ENCODE data around the gene BEX2.
"Not testable (repeated sequence)": the region's sequence is repeated elsewhere in the genome, so short reads cannot be mapped to it uniquely, and the experiment has no call there.

The BEX2 gene

DNA sequence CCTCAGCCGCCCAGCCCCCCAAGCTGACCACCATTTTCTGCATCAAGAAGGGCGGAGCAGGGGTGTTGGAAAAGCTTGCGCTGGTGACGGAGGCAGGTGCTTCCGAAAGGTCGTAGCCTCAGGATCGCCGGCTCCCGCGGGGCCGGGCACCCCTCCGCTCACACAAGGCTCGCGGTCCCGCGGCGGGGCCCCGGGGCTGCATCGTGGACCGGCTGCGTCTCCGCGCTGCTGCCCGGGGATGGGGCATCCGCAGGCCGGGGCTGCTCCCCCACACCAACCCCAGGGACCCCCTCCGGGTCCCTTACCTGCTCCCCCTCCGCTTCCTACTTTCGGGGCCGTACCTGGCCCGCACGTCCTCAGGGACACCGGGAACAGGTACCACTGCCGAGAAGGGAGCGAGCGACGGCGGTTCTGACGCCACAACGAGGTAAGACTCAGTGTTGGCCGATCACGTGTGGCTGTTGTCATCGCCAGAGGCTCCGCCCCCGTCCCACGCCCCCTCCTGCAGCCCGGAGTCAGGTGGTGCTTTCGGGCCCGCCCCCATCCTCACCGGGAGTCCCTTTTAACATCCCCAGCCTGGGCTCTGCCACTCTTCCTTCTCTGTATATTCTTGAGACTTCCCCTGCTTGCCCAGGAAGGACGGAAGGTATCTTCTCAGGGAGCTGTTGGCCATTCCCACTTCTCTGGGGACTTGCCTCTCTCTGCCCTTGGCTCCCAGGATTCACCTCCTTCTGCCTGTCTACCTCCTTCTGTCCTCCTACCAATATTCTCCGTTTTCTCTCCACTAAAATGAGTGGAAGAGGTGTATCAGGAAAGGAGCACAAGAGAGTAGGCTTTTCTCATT lies at the start of gene BEX2:
Gene BEX2 (minus strand): TSS at position 436 of the 844 bp plus-strand sequence. CDS start 1,014 bp downstream, outside the sequence.
- peak; percentile 0 for DNase-seq

DNA sequence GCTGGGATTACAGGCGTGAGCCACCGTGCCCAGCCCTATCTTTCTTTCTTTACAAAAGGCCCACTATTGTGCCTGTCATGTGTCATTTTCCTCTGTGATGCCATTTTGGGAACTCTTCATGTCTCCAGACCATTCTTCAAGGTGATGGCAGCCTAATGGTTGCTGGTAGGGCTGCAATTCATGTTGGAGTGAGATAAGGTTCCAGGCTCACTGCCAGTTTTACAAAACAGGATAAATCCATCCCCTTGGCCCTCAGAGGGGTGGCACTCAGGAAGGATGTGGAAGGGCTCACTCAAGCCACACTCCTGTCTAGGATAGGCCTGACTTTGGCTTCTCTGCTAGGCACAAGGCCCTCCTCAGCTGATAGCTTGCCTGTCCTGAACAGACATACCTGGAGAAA lies 49.3 kb upstream of the BEX2 start:
- DNase-seq = no peak

DNA sequence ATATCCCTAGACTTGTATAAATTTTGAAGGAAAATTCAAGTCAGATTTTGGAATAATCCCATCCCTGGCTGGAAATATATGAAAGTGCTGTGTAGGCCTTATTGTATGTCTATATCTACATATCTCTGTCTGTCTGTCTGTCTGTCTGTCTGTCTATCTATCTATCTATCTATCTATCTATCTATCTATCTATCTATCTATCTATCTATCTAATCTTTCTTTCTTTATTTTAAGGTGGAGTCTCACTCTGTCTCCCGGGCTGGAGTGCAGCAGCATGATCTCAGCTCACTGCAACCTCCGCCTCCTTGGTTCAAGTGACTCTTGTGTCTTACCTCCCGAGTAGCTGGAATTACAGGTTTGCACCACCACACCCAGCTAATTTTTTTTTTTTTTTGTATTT lies 48.8 kb upstream of the BEX2 start:
- not testable (repeated sequence) for DNase-seq

DNA sequence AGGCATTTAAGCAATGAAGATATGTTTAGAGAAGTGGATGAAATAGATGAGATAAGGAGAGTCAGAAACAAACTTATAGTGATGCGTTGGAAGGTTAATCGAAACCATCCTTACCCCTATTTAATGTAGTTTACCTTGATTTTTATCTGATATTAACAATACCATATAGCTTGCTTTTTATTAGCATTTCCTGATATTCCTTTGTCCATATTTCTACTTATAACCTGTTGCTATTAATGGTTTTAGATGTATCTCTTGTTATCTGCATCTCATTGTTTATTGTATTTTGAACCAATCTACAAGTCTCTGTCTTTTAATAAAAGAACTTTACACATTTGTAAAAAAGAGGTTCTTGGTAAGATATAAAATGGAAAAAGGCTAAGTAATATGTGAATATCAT lies 47.1 kb upstream of the BEX2 start:
- no peak for DNase-seq

DNA sequence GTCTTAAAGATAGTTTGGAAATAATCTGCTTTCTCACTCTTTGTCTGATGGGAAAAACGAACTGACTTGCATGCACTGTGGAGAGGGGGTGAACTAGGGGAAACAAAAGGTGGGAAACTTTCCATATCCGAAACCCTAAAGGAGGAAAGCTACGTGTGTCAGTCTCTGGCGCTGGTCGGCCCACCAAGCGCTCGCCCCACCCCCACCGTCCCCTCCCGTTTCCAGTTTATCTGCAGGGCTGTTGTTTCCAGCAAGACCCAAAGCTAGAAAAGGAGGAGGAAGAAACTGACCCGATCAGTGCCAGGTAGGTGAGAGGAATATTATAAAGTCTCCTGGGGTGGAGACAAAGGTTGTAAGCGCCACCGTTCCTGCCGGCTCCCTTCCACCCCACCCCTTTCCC lies 46.1 kb upstream of the BEX2 start:
- no peak for DNase-seq

DNA sequence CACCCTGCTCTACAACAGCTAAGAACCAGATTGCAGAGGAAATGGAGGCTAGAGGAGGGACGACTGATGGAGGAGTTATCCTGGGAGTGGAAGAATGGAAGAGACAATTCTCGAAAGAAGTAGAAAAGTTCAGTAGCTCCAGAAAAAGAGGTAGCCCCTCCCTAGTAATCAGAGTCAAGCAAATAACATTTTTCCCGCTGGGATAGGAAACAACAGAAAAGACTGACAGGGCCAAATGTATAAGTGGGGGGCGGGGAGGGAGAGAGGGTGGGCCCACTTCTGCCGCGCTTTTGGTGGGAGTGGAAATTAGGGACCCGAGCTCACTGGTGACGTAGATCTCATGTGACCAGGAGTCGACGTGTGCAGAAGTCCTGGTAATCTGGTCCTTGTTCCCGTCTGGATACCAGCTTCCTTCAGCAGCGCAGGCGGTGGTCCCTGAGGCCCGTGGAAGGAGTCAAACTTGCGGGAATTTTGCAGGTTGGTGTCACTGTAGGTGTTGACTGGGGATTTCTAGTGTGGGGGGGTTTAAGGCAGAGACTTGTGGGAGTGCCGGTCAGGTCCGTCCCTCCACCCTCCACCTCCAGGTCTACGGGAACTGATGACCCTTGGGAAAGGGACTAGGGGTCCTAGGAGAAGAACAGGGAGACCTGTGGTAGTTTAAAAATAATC lies 45.5 kb upstream of the BEX2 start, which contains the start of gene TCEAL9:
Gene TCEAL9 (plus strand): TSS at position 377 of the 669 bp plus-strand sequence. CDS start 1,179 bp downstream, outside the sequence.
- DNase-seq = no peak

DNA sequence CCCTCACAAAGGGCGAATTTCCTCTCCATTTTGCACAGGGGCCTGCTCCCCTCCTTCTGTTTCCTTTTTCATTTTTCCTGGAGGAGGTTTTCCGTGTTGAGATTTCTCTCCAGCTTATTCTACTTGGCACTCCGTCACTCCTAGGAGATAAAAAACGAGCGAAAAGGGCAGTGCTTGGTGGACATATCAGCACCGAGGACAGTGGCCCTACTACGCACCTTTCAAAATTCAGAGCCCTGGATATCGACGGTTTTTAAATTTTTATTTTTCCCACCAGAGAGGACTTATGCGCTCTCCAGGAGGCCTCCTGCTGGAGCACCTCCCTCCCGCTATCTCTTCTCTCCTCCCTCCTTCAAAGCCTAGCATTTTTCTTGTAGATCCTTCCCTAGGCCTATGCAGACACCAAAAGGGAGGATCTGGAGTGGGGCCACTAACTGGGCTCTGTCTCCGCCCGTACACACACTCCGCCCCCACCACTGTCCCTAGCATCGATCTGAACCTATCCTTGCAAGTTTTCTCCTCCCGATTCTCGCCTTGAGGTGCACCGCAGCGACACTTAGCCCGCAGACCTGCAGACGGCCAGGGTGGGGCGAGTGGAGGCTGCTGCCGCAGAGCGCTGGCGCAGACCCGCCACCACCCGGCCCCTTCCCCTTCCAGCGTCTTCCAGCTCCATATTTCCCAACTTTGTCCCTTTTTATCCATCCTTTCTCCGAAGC lies 37.0 kb upstream of the BEX2 start:
- DNase-seq = no peak

DNA sequence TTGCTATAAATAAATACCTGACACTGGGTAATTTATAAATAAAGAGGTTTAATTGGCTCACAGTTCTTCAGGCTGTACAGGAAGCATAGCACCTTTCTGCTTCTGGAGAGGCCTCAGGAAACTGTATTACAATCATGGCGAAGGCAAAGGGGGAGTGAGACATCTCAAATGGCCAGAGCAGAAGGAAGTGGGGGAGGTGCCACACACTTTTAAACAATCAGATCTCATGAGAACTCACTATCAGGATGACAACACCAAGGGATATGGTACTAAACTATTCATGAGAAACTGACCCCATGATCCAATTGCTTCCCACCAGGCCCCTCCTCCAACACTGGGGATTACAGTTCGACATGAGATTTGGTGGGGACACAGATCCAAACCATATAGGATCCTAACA lies 33.8 kb upstream of the BEX2 start:
- DNase-seq = no peak

DNA sequence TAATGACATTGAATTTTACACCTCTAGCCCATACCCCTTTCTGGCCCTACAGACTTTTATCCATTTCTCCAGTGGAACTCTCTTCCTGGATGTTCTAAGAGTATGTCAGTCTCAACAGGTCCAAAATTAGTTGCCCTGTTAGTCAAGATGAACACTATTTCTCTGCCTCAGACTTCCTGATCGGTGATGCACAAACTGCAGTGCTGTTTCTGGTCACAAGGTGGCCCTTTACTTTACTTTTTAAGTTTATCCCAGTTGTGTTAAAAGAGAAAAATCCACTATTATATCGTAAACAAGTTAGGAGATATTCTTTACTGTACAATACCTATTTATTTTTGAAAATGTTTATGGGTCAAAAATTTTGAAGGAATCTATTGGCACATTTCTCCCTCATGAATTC lies 32.3 kb upstream of the BEX2 start:
- no peak for DNase-seq

DNA sequence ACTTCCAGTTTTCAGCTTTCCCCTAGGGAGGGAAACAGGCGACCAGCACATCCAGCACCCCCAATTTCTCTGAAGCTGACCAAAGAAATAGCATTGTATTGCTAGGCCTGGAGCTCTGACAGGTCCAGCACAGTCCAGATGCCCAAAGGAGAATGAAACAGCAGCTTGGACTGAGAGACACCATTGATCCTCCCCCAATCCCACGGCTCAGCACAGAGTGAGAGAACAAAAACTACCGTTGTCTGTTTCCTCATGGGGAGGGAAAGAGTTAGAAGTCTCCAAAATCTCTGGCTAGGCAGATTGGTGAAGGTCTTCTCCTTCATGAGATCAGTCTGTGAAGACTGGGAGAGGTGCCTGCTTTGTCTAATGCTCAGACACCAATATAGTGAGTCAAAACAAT lies 27.9 kb upstream of the BEX2 start:
- DNase-seq = no peak

DNA sequence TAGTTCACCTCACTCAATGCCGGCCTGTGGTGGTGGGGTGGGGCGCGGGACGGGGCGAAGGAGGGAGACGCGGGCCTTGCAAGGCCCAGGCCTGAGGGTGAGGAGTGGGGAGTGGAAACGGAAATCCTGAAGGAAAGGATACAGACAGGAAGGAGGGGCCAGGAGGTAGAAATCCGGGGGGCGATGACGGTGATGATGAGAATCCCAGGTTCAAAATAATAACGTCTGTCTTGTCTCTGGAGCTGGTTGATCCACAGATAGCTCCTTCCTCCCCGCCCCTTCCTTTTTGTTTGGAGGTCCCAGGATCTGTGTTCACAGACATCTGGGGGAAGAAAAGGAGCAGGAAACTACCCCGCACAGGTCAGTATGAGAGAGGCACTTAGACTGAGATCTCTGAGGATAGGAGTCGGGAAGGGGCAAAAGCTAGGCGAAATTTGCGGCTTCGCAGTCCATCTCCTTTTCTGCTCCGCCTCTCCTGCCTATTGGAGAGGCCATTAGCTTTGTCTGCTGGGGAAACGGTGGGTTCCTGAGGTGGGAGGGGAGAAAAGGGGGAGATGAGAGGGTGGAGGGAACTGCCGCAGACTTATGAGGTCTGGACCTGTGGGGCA lies 20.0 kb upstream of the BEX2 start:
- no peak for DNase-seq

DNA sequence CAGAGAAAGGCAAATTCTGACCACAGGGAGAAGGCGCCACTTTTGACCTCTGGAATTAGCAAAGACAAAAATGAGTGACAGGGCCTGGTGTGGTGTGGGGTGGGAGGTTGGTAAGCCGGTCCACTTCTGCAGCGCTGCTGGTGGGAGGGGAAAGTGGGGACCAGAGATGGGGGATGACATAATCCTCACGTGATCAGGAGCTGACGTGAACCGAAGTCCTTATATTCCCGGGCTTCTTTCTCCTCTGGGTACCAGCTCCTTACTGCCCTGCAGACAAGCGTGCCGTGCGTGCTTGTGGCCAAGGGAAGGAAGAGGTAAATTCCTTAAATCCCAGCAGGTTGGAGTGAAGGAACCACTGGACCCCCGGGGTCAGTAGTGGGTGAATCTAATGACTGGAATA lies 19.2 kb upstream of the BEX2 start, which contains the start of gene TCEAL7:
Gene TCEAL7 (plus strand): TSS at position 249 of the 400 bp plus-strand sequence. CDS start 1,165 bp downstream, outside the sequence.
- no peak for DNase-seq

DNA sequence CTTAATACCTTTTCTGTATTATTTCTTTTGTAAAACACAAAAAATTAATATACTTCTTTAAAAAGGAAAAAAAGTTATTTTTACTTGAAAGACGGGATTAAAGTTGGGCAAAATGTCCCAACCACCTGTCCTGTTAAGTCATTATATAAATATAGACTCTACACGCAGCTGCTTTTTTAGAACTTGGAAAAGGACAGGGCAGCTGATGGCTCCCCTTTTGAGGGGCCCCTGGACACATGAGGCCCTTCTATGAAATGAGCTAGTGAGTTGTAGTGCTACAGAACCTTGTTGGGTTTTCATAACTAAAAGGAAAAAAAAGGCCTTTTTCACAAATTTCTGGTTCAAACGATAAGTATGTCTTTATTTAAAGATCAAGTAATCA lies 600 bp upstream of the BEX2 start:
- DNase-seq = no peak

DNA sequence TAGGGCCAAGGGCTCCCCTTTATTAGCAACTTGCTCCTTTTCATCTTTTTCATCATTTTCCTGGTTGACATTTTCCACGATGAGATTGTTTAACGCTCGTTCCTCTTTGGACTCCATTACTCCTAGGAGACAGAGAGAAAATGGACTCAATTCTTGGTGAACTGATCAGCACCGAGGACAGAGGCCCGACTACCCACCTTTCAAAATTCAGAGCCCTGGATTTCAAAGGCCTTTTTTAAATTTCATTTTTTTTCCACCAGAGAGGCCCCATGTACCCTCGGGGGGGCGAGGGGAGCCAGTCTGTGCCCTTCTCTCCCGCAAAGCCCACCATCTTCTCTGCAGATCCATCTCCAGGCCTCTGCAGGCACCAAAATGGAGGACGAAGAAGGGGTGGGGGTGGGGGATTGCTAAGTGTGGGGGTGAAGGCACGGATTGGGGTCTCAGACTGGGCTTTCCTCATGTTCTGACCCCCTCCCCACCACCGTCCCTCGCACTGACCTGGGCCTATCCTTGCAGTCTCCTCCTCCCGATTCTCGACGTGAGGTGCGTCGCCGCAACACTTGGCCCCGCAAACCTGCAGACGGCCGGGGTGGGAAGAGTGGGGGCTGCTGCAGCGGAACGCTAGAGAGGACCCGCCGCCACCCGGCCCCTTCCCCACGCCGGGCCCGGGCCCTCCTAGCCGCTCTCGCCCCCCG lies 783 bp downstream of the BEX2 start:
- no peak for DNase-seq

DNA sequence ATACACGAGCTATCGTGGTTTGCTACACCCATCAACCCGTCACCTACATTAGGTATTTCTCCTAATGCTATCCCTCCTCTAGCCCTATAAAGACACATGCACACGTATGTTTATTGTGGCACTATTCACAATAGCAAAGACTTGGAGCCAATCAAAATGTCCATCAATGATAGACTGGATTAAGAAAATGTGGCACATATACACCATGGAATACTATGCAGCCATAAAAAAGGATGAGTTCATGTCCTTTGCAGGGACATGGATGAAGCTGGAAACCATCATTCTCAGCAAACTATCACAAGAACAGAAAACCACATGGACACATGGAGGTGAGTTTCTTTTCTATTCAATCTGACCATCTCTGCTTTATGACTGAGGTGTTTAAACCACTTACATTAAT lies 5.1 kb downstream of the BEX2 start:
- DNase-seq = not testable (repeated sequence)

DNA sequence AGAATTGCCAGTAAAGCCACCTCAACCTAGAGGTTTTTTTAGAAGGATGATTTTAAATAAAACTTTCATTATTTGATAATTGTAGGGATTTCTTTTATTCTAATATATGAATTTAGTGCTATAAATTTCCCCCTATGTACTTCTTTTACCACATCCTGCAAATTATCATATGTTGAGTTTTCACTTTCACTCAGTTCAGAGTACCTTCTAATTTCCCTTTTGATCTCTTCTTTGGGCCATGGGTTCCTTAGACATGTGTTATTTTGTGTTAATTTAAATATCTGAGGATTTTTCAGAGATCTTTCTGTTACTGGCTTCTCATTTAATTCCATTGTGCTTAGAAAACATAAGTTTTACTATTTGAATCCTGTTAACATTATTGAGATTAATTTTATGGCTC lies 6.1 kb downstream of the BEX2 start:
- no peak for DNase-seq

DNA sequence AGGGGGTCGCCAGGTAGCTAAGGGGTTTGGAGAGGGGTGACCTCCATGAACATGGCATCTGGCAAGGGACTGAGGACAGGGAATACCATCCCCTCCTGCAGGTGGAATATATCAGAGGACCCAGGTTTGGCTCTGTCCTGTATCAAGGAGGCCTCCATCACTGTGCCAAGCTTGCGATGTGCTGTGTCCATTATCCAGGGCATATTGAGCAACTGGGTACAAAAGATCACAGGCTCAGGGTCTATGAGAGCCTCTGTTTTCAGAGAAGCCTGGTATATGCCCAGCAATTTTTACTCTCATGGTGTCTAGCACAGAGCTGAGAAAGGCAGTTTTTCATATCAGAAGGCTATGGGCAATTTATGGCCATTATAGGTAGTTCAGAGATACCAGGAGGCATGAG lies 17.7 kb downstream of the BEX2 start:
- DNase-seq = no peak

DNA sequence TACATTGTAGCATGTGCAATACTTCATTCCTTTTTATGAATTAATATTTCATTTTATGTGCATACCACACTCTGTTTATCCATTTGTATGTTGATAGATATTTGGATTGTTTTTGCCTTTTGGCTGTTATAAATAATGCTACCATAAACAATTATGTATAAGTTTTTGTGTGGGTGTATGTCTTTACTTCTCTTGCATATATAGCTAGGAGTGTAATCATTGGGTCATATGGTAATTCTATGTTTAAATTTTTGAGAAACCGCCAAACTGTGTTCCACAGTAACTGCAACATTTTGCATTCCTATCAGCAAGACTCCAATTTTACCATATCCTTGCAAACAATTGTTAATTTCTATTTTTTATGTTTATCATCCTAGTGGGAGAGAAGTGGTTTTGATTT lies 31.2 kb downstream of the BEX2 start:
- DNase-seq = no peak

DNA sequence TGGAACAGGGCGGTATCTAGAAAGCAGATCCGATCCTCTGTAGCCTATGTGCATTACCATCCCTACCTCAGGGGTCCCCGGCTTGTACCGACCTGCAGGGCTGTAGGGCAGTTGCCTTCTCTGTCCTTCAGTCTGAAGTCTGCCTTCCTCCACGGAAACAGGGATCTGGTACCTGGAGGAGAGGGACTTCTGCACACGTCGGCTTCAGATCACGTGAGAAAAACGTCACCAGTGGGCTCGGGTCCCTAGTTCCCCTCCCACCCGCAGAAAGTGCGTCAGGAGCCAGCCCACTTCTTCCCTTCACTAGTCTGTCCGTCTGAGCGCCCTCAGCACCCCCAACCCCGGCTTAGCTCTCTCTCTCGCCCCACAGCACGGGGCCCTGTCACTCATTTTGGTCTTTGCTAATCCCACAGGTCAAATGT lies 34.2 kb downstream of the BEX2 start, which contains the start of gene TCEAL5:
Gene TCEAL5 (minus strand): TSS at position 170 of the 422 bp plus-strand sequence. CDS start 2,187 bp downstream, outside the sequence.
- DNase-seq = no peak

DNA sequence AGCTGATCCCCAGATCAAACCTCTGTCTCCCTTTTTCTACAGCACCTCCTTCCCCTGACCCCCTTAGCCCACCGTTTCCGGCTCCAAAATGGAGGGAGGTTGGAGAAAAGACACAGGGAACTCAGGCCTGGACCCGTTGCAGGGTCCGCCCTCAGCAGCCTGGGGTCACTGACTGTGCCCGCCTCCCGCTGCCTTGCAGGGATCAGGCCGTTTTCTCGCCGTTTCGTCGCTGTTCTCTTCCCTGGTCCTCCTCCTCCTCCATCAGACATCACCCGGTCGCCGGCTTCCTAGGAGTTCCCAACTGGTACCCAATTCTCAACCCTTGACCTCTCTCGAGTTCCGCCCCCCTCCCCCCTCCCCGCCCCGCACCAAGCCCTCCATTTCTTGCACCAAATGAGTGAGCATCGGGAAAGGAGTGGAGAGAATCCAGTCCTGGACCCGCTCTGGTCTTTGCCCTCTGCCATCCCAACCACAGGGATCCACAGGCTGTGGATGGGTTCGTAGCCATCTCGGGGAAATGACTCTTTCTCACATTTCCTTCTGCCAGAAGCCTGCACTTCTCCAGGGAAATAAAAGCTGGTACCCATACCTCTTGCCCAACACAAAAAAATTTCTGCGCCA lies 34.7 kb downstream of the BEX2 start:
- no peak for DNase-seq

DNA sequence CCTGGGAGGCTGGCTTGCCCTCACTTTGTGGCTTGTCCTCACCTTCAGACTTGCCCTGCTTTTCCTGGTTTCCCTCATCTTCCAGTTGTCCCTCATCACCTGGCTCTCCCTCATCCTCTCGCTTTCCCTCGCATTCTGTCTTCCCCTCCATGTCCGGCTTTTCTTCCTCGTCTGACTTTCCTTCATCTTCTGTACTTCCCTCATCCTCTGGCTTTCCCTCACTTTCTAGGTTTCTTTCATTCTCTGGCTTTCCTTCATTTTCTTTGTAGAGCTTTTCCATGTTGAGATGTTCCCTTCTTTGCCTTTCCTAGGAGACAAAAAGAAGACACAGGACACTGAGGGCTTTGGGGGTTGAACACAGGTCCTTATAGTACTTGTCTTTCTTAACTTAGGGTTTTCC lies 36.5 kb downstream of the BEX2 start:
- DNase-seq = no peak

All from T1000 (cell line).